Measurements from ENCODE around the gene EP400. TPM values are rescaled to one million over a fixed set of nuclear protein-coding genes. Genes with fewer than 3 reads are reported as not detected.

EP400 gene
- total RNA-seq, 3 donors from 2014 or later: 34.9 to 47.8 (median 40.7) TPM

DNA sequence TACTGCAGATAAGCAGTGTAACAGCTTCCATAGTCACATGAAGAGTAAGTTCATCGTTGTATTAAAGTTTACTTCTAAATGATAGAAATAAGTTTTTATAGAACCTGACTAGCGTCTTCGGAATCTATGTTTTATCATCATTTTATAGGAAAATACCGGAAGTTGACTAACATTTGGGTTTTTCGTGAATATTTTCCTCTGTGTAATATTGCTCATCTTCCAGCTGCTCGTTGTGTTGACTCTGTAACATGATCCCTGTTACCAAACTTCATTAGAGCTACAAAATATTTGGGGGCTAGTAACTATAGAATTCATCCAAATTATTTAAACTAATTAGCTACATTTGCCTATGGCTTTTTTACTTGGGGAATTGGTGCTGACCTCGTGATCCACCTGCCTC, 157.2 kb downstream of the EP400 start:
- intact Hi-C loops (cut with DNase I, micrococcal nuclease): no loop called here
- Histone ChIP-seq H3K4me1 (ENCODE audit: low read depth) (no peaks in the 10 kb centered on the region), H3K36me3 (ENCODE audit: low read depth) (peaks cover 4% of the 10 kb centered on the region), H3K4me3 (no peak overlapping the region), H3K9me3 (no peaks in the 10 kb centered on the region)
- TF ChIP-seq, protein P1, sequence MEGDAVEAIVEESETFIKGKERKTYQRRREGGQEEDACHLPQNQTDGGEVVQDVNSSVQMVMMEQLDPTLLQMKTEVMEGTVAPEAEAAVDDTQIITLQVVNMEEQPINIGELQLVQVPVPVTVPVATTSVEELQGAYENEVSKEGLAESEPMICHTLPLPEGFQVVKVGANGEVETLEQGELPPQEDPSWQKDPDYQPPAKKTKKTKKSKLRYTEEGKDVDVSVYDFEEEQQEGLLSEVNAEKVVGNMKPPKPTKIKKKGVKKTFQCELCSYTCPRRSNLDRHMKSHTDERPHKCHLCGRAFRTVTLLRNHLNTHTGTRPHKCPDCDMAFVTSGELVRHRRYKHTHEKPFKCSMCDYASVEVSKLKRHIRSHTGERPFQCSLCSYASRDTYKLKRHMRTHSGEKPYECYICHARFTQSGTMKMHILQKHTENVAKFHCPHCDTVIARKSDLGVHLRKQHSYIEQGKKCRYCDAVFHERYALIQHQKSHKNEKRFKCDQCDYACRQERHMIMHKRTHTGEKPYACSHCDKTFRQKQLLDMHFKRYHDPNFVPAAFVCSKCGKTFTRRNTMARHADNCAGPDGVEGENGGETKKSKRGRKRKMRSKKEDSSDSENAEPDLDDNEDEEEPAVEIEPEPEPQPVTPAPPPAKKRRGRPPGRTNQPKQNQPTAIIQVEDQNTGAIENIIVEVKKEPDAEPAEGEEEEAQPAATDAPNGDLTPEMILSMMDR (IDR thresholded peaks at IDR 0.05): no peak
- DNase-seq (no peak), ATAC-seq (no peak)

DNA sequence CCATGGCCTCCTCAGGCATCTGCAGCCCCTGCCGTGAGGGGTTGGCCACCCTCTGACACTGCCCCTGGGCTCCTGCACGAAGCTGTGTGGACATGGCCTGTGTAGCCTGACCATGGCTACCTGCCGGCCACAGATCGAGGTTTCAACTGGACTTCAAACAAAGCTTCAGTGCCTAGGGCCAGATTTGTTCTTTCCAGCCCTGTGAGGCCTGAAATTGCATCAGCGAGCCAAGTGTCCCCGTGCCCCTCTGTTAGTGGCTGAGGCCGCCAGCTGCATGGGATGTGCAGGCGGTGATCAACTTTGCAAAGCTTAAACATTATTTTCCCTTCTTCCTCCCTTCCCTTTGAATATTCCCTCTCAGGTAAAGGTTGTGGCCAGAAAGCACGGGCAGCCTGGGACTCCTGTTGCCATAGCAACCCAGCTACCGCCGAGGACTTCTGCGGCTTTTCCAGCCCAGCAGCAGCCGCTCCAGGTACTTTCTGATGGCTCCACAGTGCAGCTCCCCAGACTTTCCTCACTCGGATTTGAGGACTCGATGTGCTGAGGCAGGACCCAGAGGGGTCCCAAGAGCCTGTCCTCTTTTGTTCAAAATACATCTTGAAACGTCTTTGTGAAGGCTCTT, 158.6 kb downstream of the EP400 start:
- DNase-seq: no peak
- peaks cover 5% of the 10 kb centered on the region for H3K36me3 ChIP-seq (ENCODE audit: low read depth)
- intact Hi-C loops (cut with DNase I, micrococcal nuclease): no loop called here

DNA sequence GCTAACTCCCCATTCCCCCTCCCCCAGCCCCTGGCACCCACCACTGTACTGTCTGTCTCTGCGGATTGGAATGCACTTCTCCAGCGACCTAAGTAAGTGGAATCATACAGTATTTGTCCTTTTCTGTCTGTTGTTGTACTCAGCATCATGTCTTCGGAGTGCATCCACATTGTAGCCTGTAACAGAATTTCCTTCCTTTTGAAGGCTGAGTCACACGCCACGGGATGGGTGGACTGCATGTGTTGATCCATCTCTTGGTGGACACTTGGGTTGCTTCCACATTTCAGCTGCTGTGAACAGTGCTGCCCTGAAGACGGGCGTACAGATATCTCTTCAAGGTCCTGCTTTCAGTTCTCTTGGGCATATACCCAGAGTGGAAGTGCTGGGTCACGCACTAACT, 160.0 kb downstream of the EP400 start:
- intact Hi-C loops (cut with DNase I, micrococcal nuclease): no loop called here
- no peak for ATAC-seq
- peaks cover 5% of the 10 kb centered on the region for H3K36me3 ChIP-seq (ENCODE audit: low read depth)

More for the DNA sequence above, 158.6 kb downstream of the EP400 start:
- TF ChIP-seq, protein P1 (IDR thresholded peaks at IDR 0.05): no peak
- ATAC-seq: no peak
- no peaks in the 10 kb centered on the region for H3K9me3 ChIP-seq
- H3K4me3 ChIP-seq: no peak overlapping the region
- H3K4me1 ChIP-seq (ENCODE audit: low read depth): no peaks in the 10 kb centered on the region

DNA sequence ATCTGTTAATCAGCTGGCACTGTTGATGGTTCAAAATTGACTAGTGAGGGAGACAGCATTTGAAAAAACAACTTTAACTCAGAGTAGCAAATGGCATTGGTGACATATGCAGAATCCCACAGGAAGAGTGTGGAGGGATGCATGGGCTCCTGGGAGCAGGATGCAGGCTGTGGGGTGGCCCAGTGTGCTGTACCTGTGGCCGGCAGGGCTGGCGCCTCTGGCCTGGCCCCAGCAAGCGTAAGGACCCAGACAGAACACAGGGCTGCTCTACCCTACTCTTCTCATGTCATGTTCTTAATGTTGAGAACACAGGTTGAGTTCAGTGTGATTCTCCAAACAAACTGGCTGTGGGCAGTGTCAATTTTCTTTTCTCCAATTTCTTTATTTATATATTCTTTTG, 160.9 kb downstream of the EP400 start:
- intact Hi-C loops (cut with DNase I, micrococcal nuclease): no loop called here
- H3K4me1 ChIP-seq (ENCODE audit: low read depth): no peaks in the 10 kb centered on the region
- ATAC-seq: no peak
- no peak for DNase-seq
- TF ChIP-seq, protein P1 (IDR thresholded peaks at IDR 0.05): no peak
- no peak overlapping the region for H3K4me3 ChIP-seq
- peaks cover 5% of the 10 kb centered on the region for H3K36me3 ChIP-seq (ENCODE audit: low read depth)
- H3K9me3 ChIP-seq: no peaks in the 10 kb centered on the region

More for the DNA sequence above, 160.0 kb downstream of the EP400 start:
- Histone ChIP-seq H3K4me1 (ENCODE audit: low read depth) (no peaks in the 10 kb centered on the region), H3K9me3 (no peaks in the 10 kb centered on the region), H3K4me3 (no peak overlapping the region)
- TF ChIP-seq, protein P1 (IDR thresholded peaks at IDR 0.05): no peak
- DNase-seq: no peak

DNA sequence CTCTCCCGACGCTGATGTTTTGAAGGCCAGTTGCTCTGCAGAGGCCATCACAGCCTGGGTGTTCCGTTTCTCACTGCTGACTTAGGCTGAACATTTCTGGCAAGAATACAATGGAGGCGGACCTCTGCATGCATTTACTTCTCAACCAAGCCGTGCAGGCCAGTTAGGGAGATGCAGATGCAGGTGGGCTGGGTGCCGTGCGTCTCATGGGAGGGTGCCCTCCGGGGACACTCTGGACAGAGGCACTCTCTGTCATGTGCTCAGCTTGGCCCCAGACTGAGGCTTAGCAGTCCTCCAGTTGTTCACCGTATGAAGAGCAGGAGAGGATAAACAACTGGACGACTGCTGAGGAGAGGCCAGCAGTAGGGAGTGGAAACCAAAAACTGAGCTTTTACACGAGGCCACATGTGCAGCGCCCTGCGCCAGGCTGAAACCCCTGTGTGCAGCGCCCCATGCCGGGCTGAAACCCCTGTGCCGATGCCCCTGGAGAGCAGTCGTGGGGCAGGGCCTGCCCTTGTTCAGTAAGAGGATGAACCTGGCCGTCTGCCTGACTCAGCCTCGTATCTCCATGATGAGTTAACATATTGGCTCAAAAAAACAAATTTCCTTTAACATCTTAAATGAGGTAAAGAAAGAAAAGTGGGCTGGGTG, 162.0 kb downstream of the EP400 start:
- H3K9me3 ChIP-seq: no peaks in the 10 kb centered on the region
- H3K4me3 ChIP-seq: no peak overlapping the region
- TF ChIP-seq, protein P1 (IDR thresholded peaks at IDR 0.05): no peak
- DNase-seq (no peak), ATAC-seq (no peak)
- H3K36me3 ChIP-seq (ENCODE audit: low read depth): peaks cover 5% of the 10 kb centered on the region
- H3K4me1 ChIP-seq (ENCODE audit: low read depth): no peaks in the 10 kb centered on the region
- intact Hi-C loops (cut with DNase I, micrococcal nuclease): no loop called here
